Stimulated activated CD4-positive, alpha-beta T cell treated with anti-CD3 and anti-CD28 coated beads, Interleukin-4, amount 100 ng/mL, for 48 hours (primary cell): Measurements from ENCODE around the gene KIAA0040.

Experiments used
- DNase-seq, 2 donors: peaks; one replicate each; pipeline ENCODE4 v3.0.0-alpha.2; 2020; ENCODE audit warnings: low read depth in 2 of 2

KIAA0040 gene

DNA sequence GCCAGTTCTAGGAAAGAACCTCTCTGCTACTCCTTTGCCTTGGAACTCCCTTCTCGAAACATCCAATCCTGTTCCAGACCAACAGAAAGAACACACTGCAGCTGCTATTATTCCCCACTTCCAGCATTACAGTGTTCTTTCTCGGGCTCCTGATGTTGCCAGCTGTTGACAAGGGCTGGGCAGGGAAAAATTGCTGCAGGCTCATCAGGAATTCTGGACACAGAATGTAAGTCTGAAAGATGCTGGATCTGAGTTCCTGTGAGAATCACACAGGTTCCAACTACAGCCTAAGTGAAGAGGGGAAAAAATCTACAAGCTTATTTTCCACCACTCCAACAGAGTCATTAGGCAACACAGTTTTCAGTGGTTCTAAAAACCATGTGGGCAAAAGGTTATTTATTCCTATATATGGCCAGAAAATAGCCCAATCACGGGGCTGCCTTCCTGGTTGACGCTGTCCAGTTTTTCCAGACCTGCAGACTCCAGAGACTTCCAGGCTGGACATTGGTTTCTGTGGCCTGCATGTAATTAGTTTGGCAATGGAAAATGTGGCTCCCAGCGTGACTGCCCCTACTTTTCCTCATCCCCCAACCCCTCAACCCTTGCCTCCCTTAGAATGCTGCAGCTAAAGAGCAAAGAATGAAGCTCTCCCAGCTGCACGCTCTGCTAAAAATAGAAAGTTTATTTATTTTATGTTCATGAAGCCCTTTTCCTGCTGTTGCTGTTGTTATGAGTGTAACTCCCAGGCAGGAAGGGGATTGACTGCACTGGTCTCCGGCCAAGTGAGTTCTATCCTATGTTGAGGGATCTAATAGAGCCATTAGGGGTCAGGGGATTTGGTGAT lies 8.3 kb upstream of the KIAA0040 start:
- DNase-seq, result no peak

DNA sequence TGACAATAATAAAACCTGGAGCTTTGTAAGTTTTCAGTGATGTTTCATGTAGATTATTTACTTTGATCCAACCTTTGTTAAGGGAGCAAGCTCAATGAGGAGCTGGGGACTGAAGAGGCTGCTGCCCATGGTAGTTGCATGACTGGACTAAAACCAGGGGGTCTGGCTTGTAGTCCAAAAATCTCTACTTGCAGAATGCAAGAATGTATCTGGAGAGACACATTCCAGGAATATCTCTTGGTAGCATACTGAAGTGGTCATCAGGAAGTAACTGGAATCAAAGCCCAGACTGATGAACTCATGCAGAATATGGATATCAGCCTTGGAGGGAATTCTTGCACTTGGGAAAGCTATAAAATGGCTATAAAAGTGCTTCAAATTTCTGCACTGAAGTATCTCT lies 5.8 kb upstream of the KIAA0040 start:
- no peak for DNase-seq

DNA sequence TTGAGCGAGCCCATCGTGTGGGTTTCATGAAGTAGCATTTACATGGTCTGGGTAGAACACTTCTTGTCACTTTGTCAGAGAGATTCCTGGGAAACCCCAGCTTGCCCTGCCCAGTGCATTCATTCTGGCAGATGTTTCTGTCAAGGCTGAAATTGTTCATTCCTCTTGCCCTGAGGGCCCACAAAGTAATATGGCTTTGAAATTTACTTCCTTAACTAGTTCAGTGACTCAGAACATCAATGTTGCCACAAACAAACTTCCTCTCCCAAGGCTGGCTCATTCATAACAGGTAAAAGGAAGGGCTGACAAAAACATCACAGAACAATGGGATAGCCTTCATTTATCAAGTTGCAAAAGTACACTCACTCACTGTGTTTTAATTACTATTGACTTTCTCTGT lies 5.0 kb upstream of the KIAA0040 start:
- DNase-seq, result no peak

DNA sequence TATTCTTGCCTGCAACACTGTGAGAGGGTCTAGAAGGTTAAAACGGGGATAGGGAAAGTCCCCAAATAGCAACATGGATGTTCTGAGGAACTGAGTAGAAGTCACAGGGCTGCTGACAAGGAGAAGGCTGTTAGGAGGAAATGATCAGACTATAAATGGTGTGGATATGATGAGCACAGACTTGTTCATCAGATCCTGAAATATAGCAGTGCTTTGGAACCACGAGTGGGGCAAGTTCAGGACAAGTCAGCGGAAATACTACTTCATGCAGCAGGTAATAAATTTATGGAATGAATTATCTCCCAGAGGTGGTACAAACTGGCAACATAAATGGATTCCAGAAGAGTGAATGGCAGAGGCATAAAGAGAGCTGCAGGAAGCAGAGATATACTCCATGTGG lies 3.2 kb upstream of the KIAA0040 start:
- no peak for DNase-seq

DNA sequence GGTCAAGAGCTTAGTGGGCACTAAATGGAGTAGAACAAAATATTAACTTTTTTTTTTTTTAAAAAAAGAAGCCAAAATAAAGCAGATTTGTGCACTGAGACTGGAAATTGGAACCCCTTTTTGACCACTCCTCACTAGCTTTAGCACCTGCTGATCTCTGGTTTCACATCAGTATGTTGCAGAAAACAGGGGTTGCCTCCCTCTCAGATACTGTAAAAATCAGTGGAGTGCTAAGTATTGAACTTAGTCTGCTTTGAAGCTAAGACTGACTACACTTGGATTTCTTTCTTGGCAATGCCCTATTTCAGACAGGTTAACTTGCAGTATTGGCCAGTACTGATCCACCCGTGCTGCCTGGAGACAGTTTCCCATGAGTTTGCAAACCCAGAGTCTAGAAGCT lies 2.7 kb upstream of the KIAA0040 start:
- DNase-seq, result no peak

DNA sequence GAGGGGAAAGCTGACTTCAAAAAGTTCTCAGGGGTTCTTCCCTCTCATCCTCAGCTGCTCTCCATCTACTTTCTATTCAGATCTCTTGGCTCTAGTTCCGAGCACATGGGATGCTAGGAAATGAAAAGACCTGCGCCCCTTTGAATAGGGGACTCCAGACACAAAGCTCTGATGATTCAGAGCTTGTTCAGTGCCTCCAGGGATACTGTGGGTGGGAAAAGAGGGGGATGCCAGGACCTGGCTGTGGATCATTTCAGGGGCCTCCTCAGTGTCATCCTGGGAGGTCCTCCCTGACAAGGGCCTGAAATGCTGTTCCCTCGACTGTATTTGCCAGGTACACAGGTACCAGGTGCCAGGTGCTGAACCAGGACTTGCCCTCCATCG lies 943 bp upstream of the KIAA0040 start:
- DNase-seq, result no peak

DNA sequence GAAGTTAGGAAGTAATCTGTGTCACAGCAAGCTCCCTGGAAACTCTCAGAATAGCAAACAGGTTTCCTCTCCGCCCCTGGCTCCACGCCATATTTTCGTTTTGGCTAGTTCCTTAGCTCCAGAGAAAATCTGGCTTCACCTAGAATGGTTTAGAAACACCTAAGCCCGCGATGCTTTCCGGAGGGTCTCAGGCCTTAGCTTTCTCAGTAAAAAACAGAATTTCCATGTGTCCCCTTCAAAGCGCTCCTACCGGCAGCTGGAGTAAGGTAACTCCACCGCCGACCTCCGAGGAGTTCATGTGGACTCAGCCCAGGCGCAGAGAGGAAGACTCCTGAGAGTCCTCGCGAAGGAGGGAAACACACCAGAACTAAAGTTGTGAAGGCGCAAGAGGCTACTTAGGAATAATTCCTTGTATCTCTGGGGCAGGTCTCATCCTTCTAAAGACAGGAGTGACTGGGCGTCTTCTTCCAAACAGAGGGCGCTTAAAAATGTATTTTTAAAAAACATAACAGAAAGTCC lies 406 bp downstream of the KIAA0040 start:
- DNase-seq, result peak in 1 of 2 donors; percentile 34

DNA sequence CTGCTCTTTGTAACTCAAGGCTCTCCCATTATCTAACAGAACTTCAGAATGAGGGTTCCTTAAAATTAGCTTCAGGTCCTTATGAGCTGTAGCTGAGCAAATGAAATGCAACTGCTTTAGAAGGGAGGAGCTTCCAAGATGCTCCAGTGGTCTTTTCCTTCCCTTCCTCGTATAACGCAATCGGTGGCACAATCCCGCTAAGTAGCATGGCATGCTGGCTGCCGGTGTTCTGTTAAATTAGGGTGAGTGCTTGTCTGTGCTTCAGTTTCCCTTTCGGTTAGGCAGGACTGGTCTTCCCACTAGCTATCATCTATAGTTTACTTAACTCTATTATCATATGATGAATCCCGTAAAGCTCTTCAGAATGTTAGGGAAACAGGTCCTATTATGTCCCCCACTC lies 917 bp downstream of the KIAA0040 start:
- no peak for DNase-seq

DNA sequence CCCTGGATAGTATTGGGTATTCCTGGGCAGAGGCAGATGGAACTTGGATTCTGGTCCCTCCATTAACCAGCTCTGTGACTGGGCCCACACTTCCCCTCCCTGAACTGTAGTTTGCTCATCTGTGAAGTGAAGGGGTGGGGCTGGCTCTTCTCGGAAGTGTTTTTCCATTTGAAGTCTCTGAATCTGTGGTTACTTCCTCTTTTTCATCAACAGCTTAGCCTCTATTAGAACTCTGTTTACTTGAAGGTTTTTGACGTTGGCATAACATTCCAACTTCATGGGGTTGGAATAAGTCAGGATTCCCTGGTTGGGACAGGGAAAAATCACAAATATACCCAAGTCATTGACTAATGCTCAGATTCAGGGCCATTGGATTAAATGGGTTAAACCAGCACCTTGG lies 3.6 kb downstream of the KIAA0040 start:
- DNase-seq, result peak in 1 of 2 donors; percentile 43

DNA sequence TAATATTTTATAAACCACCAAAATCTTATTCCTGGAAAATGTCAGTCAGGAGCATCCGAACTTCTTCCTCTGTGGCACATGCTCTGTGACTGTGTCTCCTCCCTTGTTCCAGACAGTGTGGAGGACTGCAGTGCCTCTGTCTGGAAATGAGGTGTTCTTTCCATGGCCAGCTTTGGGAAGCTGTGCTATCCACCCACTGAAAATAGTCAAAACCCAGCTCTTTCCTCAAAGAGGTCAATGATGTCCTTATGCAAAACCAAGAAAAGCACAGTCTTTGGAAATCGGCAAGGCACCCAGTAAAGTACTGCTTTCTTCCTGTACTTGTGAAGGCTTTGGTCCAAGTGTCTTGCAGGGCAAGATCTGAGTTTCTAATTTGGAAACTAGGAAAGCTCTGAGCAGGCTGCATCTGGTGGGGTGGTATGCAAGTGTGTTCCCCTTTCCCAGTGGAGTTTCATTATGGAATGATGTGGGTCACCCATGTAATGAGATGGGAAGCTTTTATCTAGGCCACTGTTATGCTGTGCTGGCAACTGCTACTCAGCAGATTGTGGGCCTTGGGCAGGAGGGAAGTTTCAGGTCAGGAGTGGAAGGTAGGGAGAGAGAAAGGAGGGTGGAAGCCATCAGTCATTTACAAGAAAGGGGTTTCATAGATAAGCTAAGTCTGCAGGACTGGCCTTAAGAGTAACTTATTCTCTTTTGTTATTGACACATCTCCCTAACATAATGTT lies 6.0 kb downstream of the KIAA0040 start:
- no peak for DNase-seq

DNA sequence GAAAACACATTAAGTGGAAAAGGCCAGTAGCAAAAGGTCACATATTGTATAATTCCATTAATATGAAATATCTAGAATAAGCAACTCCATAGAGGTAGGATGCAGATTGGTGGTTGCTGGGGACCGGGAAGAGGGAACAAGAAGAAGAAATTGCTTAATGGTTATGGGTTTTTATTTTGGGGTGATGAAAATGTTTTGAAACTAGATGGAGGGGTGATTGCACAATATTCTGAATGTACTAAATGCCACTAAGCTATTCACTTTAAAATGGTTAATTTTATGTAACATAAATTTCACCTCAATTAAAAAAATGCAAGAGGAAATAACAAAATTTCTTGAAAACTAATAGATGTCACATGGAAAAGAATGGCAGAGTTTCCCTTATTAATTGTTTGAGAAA lies 6.7 kb downstream of the KIAA0040 start:
- DNase-seq, result no peak

DNA sequence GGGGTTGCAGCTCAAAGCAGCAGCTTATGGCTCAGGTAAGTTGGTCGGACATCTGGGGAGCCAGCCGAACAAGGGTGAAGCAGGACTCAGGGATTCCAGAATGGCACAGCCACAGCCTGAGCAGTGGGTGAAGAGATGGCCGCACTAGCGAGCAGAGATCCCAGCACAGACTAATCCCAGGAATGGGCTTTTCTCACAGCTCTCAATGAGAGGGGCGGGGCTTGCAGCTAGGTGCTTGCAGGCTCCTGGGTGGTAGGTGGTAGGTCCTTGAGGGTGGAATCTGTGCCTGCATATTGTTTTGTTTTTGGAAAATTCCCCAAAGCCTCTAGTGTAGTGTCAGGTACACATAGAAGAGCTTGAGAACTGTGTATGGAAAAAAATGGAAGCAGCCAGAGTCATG lies 9.0 kb downstream of the KIAA0040 start:
- DNase-seq, result no peak

DNA sequence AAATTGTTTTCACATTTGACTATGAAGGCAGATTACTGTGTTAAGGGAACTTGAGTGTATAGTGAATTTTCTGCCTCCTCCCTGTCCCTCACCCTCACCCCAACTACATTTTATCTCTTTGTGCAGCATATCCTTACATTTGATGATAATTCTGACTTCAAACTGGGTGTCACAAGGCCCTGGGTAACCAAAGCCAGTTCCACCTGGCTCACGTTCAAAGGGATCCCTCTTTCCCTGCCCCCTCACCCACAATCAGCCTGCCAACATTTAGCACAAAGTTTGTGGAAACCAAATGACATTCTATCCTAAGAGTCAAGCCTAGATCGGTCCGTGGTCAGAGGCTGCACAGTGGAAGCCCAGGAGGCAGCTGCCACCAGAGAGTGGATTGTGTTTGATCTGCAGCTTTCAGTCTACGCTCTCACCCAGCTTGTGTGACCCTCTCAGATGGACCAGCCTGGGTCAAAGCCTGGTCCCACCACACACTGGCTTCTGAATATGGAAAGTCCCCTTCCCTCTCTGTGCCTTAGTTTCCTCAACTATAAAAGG lies 10.3 kb downstream of the KIAA0040 start:
- DNase-seq, result no peak

DNA sequence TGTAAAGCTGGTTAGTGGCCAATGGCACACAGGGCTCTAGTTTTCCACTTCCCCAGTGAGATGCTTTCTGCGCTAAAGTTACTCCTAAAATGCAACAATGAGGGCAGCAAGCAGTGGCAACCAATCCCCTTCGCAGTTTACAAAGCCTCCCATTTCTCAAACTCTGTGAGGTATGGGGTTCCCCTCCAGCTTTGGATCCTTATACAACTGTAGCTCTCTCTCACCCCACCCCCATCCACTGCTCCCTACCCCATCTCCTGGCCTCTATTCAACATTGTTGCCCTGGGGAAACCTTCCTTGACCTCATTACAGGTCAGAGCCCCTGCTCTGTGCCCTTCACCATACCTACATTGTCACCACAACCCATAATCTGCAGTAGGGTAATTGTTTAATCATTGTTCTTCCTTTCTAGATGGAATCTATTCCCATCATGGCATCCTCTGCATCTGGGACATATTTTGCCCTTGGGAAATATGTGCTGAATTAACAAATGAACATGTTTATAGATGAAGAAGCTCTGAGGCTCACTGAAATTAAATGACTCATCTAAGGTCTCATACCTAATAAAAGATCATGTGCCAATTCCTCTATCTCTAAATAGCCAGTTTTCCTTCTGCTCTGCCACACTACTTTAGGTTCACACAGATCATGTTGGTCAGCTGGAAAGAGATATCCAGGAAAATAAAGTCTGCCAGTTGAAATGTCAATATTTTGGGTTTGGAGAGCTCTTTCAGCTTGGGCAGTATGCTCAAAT lies 12.6 kb downstream of the KIAA0040 start:
- DNase-seq, result no peak

DNA sequence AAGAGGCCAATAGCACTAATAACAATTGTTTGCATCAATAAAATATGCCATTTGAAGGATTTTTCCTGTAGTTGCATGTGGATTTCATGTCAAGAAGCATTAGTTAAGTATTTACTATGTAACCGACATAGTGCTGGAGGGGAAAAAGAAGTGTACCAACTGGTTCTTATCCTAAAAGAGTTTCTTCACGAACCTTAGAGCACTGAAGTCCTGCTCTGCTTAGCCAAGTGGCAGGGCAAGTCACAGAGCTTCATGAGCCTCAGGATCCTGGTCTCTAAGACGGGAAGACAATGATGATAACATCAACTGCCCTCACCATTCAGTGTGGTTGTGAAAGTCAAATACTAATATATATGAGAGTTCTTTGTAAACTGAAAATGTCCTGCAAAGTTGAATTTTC lies 14.1 kb downstream of the KIAA0040 start:
- DNase-seq, result no peak

DNA sequence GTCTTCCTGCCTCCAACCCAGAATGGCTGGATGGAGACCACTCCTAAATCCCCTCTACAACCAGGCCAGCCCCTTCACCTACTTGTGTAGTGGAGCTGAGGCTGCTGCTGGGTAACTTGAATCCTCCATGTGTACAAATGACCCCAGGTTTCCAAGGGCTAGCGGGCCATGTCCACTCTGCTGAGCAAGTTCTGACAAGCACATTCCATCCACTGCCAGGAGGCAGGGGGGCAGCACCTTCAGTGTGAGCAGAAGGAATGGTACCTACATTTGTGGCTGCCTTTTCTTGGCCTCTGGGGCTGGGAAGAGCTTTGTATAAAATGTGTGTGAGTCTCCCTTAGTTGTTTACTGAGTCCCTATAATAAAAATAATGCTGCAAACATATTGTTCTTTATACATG lies 14.5 kb downstream of the KIAA0040 start:
- DNase-seq, result no peak

DNA sequence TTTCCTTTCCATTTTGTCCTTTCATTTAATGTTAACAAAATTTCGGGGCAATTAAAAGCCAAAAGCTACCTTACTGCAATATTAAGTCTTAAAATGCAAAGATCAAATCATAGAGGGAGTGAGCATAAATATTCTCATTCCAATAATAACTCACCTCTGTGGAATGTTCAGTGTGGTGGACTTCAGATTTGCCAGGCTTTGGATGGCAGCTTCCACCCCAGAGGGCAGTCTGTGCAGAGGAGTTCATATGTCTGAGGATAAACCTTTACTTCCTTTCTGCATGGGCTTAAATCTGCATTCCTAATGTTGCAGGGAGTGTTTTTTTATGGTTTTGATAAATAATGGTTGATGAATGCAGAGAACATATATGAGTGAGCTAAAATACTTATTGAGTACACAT lies 16.3 kb downstream of the KIAA0040 start:
- DNase-seq, result no peak

DNA sequence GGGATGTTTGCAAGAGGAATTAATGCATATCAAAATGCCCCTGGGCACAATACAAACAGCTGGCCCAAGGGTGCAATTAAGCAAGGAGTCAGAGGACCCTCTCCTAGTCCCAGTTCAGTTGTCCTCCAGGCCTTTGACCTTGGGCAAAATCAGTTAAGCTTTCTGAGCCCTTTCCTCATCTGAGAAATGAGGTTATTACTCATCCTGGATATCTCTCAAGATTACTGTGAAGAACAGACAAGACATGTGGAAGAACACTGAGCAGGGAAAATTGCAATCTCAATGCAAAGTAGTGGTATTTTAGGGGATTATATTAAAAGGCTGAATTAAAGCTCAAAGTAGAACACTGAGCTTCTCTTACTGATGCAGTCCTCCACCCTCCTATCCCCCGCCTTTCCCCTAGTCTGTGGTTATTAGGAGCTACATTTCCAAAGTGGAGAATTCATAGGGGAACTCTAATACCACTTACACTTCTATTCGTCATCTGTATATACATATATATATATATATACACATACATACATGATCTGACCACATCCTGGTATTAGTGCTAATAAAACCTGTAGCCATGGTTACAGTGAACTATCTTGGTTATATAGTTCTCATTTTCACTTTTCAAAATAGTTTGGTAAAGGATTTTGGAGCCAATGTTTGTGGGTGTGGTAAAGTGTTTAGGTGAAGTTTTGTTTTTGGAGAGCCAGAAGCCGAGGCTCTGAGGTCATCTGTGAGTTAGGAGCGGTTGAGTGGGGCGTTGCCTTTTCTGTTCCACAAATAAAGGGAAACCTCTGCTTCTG lies 18.1 kb downstream of the KIAA0040 start:
- DNase-seq, result no peak

DNA sequence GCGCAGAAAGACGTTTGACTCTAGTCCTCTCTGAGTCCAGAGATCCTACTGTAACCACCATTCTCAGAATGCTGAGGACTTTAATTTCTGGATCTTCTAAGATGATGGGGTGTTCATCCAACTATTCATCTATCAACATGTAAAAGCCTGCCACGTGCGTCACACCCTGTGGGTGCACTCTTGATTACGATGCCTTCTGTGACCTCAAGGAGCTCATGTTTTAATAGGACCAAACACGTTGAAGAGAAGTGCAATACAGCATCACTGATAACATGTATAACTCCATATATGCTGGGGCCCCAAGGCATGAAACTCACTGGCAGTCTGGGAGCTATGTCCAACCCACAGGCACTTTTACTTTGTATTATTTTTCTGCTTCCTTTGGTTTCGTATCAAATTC lies 19.0 kb downstream of the KIAA0040 start:
- no peak for DNase-seq

DNA sequence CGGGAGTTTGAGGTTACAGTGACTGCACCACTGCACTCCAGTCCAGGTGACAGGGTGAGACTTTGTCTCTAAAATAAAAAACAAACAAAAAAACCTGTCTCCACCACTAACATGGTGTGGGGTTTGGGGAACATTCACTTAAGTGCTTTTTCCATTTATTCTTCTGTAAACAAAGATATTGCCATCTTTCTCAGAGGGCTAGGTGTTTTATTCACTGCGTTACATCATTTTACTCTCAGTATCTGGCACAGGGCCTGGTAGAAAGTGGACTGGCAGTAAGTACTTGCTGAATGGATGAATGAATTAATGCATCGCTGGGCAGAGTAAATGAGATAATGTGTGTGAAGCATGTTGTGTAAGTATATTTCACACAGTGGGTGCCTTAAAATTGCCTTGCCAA lies 20.1 kb downstream of the KIAA0040 start:
- DNase-seq, result no peak
